Measurements from ENCODE around the gene LDB2.
A peak's percentile ranks its signal among the peaks of the same experiment; 100 is the strongest.

LDB2 gene

DNA sequence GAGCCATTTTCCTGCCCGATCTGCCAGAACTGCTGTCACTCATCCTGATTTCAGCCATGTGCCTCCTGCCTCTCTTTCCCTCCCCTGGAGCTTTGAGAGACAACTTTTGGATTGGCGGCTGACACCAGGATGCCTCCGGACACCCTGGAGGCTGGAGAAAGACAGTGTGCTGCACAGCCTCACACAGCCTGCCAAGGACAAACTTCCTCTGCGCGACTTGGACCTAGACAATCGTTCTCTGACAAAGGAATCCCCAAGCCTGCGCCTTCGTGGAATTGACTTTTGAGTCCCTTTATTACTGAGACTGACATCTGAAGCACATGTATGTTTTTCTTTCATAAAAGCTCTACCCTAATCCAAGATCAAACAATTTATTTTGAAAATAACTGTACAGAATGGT is 10.8 kb upstream of the LDB2 start:
- DNase-seq: no peak
- Mint-ChIP-seq H3K36me3 (ENCODE audit: low read depth) (no peaks in the 10 kb centered on the region), H3K27ac (no peak overlapping the region)

DNA sequence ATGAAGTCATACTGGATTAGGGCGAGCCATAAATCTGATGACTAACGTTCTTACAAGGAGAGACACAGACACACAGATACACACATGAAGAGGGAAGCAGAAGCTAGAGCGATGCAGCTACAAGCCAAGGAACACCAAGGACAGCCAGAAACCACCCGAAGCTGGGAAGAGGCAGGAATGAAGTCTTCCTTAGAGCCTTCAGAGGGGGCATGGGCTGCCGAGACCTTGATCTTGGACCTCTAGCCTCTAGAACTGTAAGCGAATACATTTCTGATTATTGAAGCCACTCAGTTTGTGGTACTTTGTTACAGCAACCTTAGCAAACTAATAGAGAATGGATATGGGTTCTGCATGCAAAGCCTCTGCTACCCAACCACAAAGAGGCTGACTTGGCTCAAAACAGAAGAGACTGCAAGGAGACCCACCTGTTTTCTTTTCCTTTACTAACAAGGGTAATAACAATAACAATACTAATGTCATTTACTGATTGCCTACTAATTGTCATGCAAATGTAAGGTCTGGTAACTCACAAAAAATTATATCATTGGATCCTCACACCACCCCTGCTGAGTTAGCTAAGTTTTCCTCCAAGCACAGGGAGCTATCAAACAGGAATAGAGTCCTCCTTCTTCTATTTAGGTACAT is 10.1 kb upstream of the LDB2 start:
- Mint-ChIP-seq H3K9me3 (no peaks in the 10 kb centered on the region), H3K27me3 (ENCODE audit: low read depth, poor library complexity) (no peaks in the 10 kb centered on the region), H3K4me1 (peaks cover 11% of the 10 kb centered on the region), H3K27ac (no peak overlapping the region), H3K4me3 (no peak overlapping the region), H3K36me3 (ENCODE audit: low read depth) (no peaks in the 10 kb centered on the region)
- TF ChIP-seq, protein P1, sequence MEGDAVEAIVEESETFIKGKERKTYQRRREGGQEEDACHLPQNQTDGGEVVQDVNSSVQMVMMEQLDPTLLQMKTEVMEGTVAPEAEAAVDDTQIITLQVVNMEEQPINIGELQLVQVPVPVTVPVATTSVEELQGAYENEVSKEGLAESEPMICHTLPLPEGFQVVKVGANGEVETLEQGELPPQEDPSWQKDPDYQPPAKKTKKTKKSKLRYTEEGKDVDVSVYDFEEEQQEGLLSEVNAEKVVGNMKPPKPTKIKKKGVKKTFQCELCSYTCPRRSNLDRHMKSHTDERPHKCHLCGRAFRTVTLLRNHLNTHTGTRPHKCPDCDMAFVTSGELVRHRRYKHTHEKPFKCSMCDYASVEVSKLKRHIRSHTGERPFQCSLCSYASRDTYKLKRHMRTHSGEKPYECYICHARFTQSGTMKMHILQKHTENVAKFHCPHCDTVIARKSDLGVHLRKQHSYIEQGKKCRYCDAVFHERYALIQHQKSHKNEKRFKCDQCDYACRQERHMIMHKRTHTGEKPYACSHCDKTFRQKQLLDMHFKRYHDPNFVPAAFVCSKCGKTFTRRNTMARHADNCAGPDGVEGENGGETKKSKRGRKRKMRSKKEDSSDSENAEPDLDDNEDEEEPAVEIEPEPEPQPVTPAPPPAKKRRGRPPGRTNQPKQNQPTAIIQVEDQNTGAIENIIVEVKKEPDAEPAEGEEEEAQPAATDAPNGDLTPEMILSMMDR (IDR thresholded peaks at IDR 0.05): no peak
- no peak for DNase-seq

More for the DNA sequence above, 10.8 kb upstream of the LDB2 start:
- Mint-ChIP-seq H3K27me3 (ENCODE audit: low read depth, poor library complexity) (no peaks in the 10 kb centered on the region), H3K4me1 (peaks cover 11% of the 10 kb centered on the region), H3K4me3 (no peak overlapping the region), H3K9me3 (no peaks in the 10 kb centered on the region)
- TF ChIP-seq, protein P1 (IDR thresholded peaks at IDR 0.05): no peak

DNA sequence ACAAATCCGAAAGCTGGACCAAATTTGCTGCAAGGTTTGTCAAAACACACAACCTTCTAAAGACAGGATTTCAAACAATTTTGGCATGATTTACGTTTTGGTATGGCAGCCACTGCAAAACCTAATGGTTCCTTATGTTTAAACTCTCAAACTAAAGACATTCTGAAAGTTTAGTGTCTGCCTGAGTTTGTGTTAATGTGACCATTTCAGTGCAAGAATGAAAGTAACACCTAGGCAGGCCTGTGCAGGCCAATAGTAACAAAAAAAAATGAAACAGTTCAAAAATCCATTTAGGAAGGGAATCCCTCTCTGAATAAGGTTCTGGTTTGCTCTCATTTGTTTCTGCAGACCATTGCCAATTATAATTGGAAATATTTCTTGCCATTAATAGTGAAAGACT is 1.9 kb upstream of the LDB2 start:
- Mint-ChIP-seq H3K27me3 (ENCODE audit: low read depth, poor library complexity) (peaks cover 2% of the 10 kb centered on the region), H3K9me3 (no peaks in the 10 kb centered on the region), H3K27ac (no peak overlapping the region), H3K36me3 (ENCODE audit: low read depth) (no peaks in the 10 kb centered on the region), H3K4me1 (peaks cover 61% of the 10 kb centered on the region), H3K4me3 (no peak overlapping the region)
- TF ChIP-seq, protein P1 (IDR thresholded peaks at IDR 0.05): no peak
- no peak for DNase-seq

DNA sequence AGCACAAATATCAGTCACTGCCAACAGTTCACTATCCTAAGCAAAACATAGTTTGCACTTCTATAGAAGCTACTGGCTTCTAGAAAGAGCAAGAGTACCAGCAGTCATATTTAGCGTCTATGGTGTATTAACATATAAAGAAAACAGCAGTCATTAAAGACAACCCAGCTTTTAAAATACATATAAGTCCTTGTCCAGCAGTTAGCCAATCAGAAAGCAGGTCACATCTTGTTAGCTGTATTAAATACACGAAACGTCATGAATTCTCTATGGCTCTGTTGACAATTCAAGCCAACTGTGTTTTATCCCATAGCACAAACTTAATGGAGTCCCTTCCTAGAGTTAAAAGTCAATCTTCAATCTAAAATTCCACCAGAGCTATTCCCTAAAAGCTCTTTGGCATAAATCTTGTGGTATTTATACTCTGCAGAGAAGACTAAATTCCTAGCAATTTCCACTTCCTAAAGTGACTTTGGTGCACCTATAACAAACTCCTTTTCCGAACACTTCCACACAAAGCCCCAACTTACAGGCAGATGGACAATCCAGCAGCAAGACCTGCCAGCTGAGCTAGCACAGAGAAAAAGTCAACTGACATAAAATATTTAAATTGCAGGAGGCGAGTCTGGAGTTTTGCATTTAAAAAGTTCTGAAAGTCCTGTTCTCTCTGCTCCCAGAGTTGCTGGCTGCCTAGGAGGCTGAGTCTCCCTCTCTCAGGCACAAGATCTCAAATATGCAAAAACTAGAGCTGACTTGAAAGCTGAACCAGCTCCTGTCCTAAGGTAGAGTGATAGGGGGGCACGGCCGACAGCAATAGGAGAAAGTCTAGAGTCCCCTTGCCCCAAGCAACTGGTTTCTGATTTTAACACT is 1.3 kb downstream of the LDB2 start:
- Mint-ChIP-seq H3K27ac (peak overlapping the region; percentile 84), H3K27me3 (ENCODE audit: low read depth, poor library complexity) (peaks cover 2% of the 10 kb centered on the region), H3K4me1 (peaks cover 88% of the 10 kb centered on the region), H3K9me3 (no peaks in the 10 kb centered on the region), H3K36me3 (ENCODE audit: low read depth) (no peaks in the 10 kb centered on the region), H3K4me3 (peak overlapping the region; percentile 97)
- DNase-seq: peak; percentile 20
- TF ChIP-seq, protein P1 (IDR thresholded peaks at IDR 0.05): no peak

DNA sequence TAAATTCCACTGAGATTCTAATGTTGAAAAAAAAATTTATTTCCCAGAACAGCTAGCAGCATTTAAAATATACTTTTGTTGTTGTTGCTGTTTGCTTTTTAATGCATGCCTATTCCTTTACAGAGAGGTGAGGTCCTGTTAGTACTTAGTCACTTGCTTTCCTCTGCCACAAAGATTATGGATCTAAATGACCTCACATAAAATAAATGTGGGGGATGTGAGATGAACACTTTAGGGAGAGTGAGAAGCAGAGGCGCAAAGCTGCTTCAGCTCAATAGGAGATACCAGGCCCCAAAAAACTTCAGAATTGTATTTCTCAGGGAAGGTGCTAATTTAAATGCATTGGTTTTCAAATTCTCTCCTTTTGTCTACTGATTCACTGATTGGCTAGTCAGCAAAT is 4.0 kb downstream of the LDB2 start:
- H3K36me3 Mint-ChIP-seq (ENCODE audit: low read depth): peaks cover 8% of the 10 kb centered on the region
- peak overlapping the region; percentile 83 for H3K27ac Mint-ChIP-seq
- H3K4me1 Mint-ChIP-seq: peaks cover 82% of the 10 kb centered on the region
- no peak for DNase-seq
- peak overlapping the region; percentile 60 for H3K4me3 Mint-ChIP-seq
- H3K9me3 Mint-ChIP-seq: no peaks in the 10 kb centered on the region
- peaks cover 2% of the 10 kb centered on the region for H3K27me3 Mint-ChIP-seq (ENCODE audit: low read depth, poor library complexity)
- TF ChIP-seq, protein P1 (IDR thresholded peaks at IDR 0.05): no peak

Data from nephron progenitor cell (in vitro differentiated cells).